ENCODE measurements around the gene SUMF1. TPM values are rescaled to one million over a fixed set of nuclear protein-coding genes. Genes with fewer than 3 reads are reported as not detected.

Gene SUMF1
- total RNA-seq, 1 experiment from 2014 or later, result 11.6 TPM

GRCh38 chr3:4421121-4421520, 45.9 kb downstream of the SUMF1 start:
- Histone ChIP-seq H3K27me3 (ENCODE audit: control insufficient read depth, insufficient read depth, low read length) (no peaks in the 10 kb centered on the region), H3K4me3 (ENCODE audit: insufficient read depth, low read depth, low read length) (no peak overlapping the region), H3K36me3 (replicated peaks; ENCODE audit: control insufficient read depth, insufficient read depth, low read length) (no peaks in the 10 kb centered on the region)
- no peak for DNase-seq

- no peak for DNase-seq
Observed at GRCh38 chr3:4419920-4420319, 47.1 kb downstream of the SUMF1 start.

GRCh38 chr3:4419386-4419785, 47.7 kb downstream of the SUMF1 start:
- Histone ChIP-seq H3K36me3 (replicated peaks; ENCODE audit: control insufficient read depth, insufficient read depth, low read length) (no peaks in the 10 kb centered on the region), H3K27me3 (ENCODE audit: control insufficient read depth, insufficient read depth, low read length) (no peaks in the 10 kb centered on the region), H3K4me3 (ENCODE audit: insufficient read depth, low read depth, low read length) (no peak overlapping the region)
- no peak for DNase-seq

More at GRCh38 chr3:4419920-4420319, 47.1 kb downstream of the SUMF1 start:
- H3K4me3 ChIP-seq (ENCODE audit: insufficient read depth, low read depth, low read length), result no peak overlapping the region
- no peaks in the 10 kb centered on the region for H3K36me3 ChIP-seq (replicated peaks; ENCODE audit: control insufficient read depth, insufficient read depth, low read length)
- no peaks in the 10 kb centered on the region for H3K27me3 ChIP-seq (ENCODE audit: control insufficient read depth, insufficient read depth, low read length)

- Histone ChIP-seq H3K4me3 (ENCODE audit: insufficient read depth, low read depth, low read length) (no peak overlapping the region), H3K27me3 (ENCODE audit: control insufficient read depth, insufficient read depth, low read length) (no peaks in the 10 kb centered on the region), H3K36me3 (replicated peaks; ENCODE audit: control insufficient read depth, insufficient read depth, low read length) (no peaks in the 10 kb centered on the region)
- no peak for DNase-seq
Observed at GRCh38 chr3:4418156-4418555, 48.9 kb downstream of the SUMF1 start.

GRCh38 chr3:4417449-4417848, 49.6 kb downstream of the SUMF1 start:
- H3K36me3 ChIP-seq (replicated peaks; ENCODE audit: control insufficient read depth, insufficient read depth, low read length), result no peaks in the 10 kb centered on the region
- no peaks in the 10 kb centered on the region for H3K27me3 ChIP-seq (ENCODE audit: control insufficient read depth, insufficient read depth, low read length)
- H3K4me3 ChIP-seq (ENCODE audit: insufficient read depth, low read depth, low read length), result no peak overlapping the region
- no peak for DNase-seq

- no peak for DNase-seq
- no peaks in the 10 kb centered on the region for H3K36me3 ChIP-seq (replicated peaks; ENCODE audit: control insufficient read depth, insufficient read depth, low read length)
- no peak overlapping the region for H3K4me3 ChIP-seq (ENCODE audit: insufficient read depth, low read depth, low read length)
- H3K27me3 ChIP-seq (ENCODE audit: control insufficient read depth, insufficient read depth, low read length), result no peaks in the 10 kb centered on the region
Observed at GRCh38 chr3:4416961-4417360, 50.1 kb downstream of the SUMF1 start.

GRCh38 chr3:4416427-4416945, 50.6 kb downstream of the SUMF1 start:
- no peak for DNase-seq
- H3K27me3 ChIP-seq (ENCODE audit: control insufficient read depth, insufficient read depth, low read length), result no peaks in the 10 kb centered on the region
- no peak overlapping the region for H3K4me3 ChIP-seq (ENCODE audit: insufficient read depth, low read depth, low read length)
- H3K36me3 ChIP-seq (replicated peaks; ENCODE audit: control insufficient read depth, insufficient read depth, low read length), result no peaks in the 10 kb centered on the region

- H3K36me3 ChIP-seq (replicated peaks; ENCODE audit: control insufficient read depth, insufficient read depth, low read length), result no peaks in the 10 kb centered on the region
Observed at GRCh38 chr3:4413467-4413866, 53.6 kb downstream of the SUMF1 start.

GRCh38 chr3:4411833-4412232, 55.2 kb downstream of the SUMF1 start:
- no peaks in the 10 kb centered on the region for H3K36me3 ChIP-seq (replicated peaks; ENCODE audit: control insufficient read depth, insufficient read depth, low read length)
- no peak for DNase-seq
- H3K4me3 ChIP-seq (ENCODE audit: insufficient read depth, low read depth, low read length), result no peak overlapping the region
- no peaks in the 10 kb centered on the region for H3K27me3 ChIP-seq (ENCODE audit: control insufficient read depth, insufficient read depth, low read length)

More at GRCh38 chr3:4413467-4413866, 53.6 kb downstream of the SUMF1 start:
- Histone ChIP-seq H3K27me3 (ENCODE audit: control insufficient read depth, insufficient read depth, low read length) (no peaks in the 10 kb centered on the region), H3K4me3 (ENCODE audit: insufficient read depth, low read depth, low read length) (no peak overlapping the region)
- DNase-seq, result no peak

- no peak overlapping the region for H3K4me3 ChIP-seq (ENCODE audit: insufficient read depth, low read depth, low read length)
- no peak for DNase-seq
- H3K36me3 ChIP-seq (replicated peaks; ENCODE audit: control insufficient read depth, insufficient read depth, low read length), result no peaks in the 10 kb centered on the region
- H3K27me3 ChIP-seq (ENCODE audit: control insufficient read depth, insufficient read depth, low read length), result no peaks in the 10 kb centered on the region
Observed at GRCh38 chr3:4411236-4411635, 55.8 kb downstream of the SUMF1 start.

- Histone ChIP-seq H3K4me3 (ENCODE audit: insufficient read depth, low read depth, low read length) (no peak overlapping the region), H3K36me3 (replicated peaks; ENCODE audit: control insufficient read depth, insufficient read depth, low read length) (no peaks in the 10 kb centered on the region), H3K27me3 (ENCODE audit: control insufficient read depth, insufficient read depth, low read length) (no peaks in the 10 kb centered on the region)
- DNase-seq, result no peak
Observed at GRCh38 chr3:4410606-4411005, 56.5 kb downstream of the SUMF1 start.

GRCh38 chr3:4409971-4410573, 57.0 kb downstream of the SUMF1 start:
- H3K27me3 ChIP-seq (ENCODE audit: control insufficient read depth, insufficient read depth, low read length), result no peaks in the 10 kb centered on the region
- DNase-seq, result no peak
- no peaks in the 10 kb centered on the region for H3K36me3 ChIP-seq (replicated peaks; ENCODE audit: control insufficient read depth, insufficient read depth, low read length)
- no peak overlapping the region for H3K4me3 ChIP-seq (ENCODE audit: insufficient read depth, low read depth, low read length)

- DNase-seq, result no peak
- Histone ChIP-seq H3K36me3 (replicated peaks; ENCODE audit: control insufficient read depth, insufficient read depth, low read length) (no peaks in the 10 kb centered on the region; the same call in 1 of the 2 replicates), H3K4me3 (ENCODE audit: insufficient read depth, low read depth, low read length) (no peak overlapping the region)
Observed at GRCh38 chr3:4409415-4409814, 57.7 kb downstream of the SUMF1 start.

GRCh38 chr3:4408958-4409357, 58.1 kb downstream of the SUMF1 start:
- no peaks in the 10 kb centered on the region for H3K27me3 ChIP-seq (ENCODE audit: control insufficient read depth, insufficient read depth, low read length)
- H3K4me3 ChIP-seq (ENCODE audit: insufficient read depth, low read depth, low read length), result no peak overlapping the region
- DNase-seq, result no peak
- no peaks in the 10 kb centered on the region; the same call in 1 of the 2 replicates for H3K36me3 ChIP-seq (replicated peaks; ENCODE audit: control insufficient read depth, insufficient read depth, low read length)

More at GRCh38 chr3:4409415-4409814, 57.7 kb downstream of the SUMF1 start:
- H3K27me3 ChIP-seq (ENCODE audit: control insufficient read depth, insufficient read depth, low read length), result no peaks in the 10 kb centered on the region

GRCh38 chr3:4407941-4408340, 59.1 kb downstream of the SUMF1 start:
- no peaks in the 10 kb centered on the region for H3K27me3 ChIP-seq (ENCODE audit: control insufficient read depth, insufficient read depth, low read length)
- DNase-seq, result no peak
- H3K4me3 ChIP-seq (ENCODE audit: insufficient read depth, low read depth, low read length), result no peak overlapping the region
- no peaks in the 10 kb centered on the region; the same call in 1 of the 2 replicates for H3K36me3 ChIP-seq (replicated peaks; ENCODE audit: control insufficient read depth, insufficient read depth, low read length)

Measured in H7 (cell line).